C4-2B (cell line): Measurements from ENCODE around the gene GTF2H2C_2.
"Not testable (repeated sequence)": the region's sequence is repeated elsewhere in the genome, so short reads cannot be mapped to it uniquely, and the experiment has no call there.

ENCODE experiments used
- ZFX ChIP-seq: fragments of 450-650 bp; IDR thresholded peaks from 2 replicates; pipeline ENCODE4 v1.6.1; 2017
- TF ChIP-seq, protein P1 (sequence below): fragments of 450-650 bp; conservative IDR thresholded peaks from 2 replicates; pipeline ENCODE4 v1.5.1; 2017; ENCODE audit warnings: mild to moderate bottlenecking

DNA sequence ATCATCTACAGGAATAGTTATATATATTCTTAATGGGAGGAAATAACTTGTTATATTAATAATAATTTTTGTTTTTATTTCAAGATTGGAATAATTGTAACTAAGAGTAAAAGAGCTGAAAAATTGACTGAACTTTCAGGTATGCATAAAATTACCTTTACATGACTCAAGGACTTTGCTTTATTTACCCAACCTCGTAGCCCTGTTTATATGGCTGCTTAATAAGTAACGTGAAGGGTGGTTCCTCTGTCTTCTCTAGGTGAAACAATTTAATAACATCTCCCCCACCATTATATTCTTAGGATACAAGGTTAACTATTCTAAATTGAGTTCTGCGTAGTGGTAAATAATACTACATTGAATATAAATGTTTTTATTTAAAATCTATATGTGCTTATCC lies 8.0 kb downstream of the GTF2H2C_2 start:
- TF ChIP-seq, protein P1, sequence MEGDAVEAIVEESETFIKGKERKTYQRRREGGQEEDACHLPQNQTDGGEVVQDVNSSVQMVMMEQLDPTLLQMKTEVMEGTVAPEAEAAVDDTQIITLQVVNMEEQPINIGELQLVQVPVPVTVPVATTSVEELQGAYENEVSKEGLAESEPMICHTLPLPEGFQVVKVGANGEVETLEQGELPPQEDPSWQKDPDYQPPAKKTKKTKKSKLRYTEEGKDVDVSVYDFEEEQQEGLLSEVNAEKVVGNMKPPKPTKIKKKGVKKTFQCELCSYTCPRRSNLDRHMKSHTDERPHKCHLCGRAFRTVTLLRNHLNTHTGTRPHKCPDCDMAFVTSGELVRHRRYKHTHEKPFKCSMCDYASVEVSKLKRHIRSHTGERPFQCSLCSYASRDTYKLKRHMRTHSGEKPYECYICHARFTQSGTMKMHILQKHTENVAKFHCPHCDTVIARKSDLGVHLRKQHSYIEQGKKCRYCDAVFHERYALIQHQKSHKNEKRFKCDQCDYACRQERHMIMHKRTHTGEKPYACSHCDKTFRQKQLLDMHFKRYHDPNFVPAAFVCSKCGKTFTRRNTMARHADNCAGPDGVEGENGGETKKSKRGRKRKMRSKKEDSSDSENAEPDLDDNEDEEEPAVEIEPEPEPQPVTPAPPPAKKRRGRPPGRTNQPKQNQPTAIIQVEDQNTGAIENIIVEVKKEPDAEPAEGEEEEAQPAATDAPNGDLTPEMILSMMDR = not testable (repeated sequence)
- not testable (repeated sequence) for TF ChIP-seq ZFX
